Gastrocnemius medialis (tissue), 4 donors: ENCODE data around the gene TBL1X. TPM values are rescaled to one million over a fixed set of nuclear protein-coding genes. Genes with fewer than 3 reads are reported as not detected.

ENCODE experiments used
- ATAC-seq, 2 donors: fragments of 150-250 bp; one replicate each; pipeline ENCODE4 v1.9.1; 2016
- DNase-seq, 2 donors: peaks; one replicate each; pipeline ENCODE4 v3.0.0-alpha.2; 2019
- H3K27ac ChIP-seq, 4 donors: fragments of 200-600 bp; sonication (generic); 1 replicate in 1 of 4; 2 replicates in 3 of 4; pipeline ENCODE4 v1.5.1; 2016 to 2018; ENCODE audit warnings: mild to moderate bottlenecking in 2 of 4, moderate library complexity in 1 of 4
- H3K27me3 ChIP-seq, 3 donors: fragments of 200-600 bp; sonication (generic) in 2 of 3; 1 replicate in 1 of 3; 2 replicates in 2 of 3; pipeline versions ENCODE4 v1.5.1 to v1.6.0; 2016 to 2019; ENCODE audit warnings: mild to moderate bottlenecking in 1 of 3, moderate library complexity in 1 of 3
- H3K36me3 ChIP-seq, 2 donors: fragments of 200-600 bp; sonication (generic) in 1 of 2; one replicate each; pipeline ENCODE4 v1.5.1; 2017 to 2018
- H3K4me1 ChIP-seq, 2 donors: fragments of 200-600 bp; sonication (generic) in 1 of 2; one replicate each; pipeline ENCODE4 v1.5.1; 2016 to 2017; ENCODE audit warnings: mild to moderate bottlenecking in 2 of 2
- H3K4me3 ChIP-seq, 4 donors: fragments of 200-600 bp; sonication (generic) in 3 of 4; 1 replicate in 1 of 4; 2 replicates in 3 of 4; pipeline ENCODE4 v1.5.1; 2016 to 2019; ENCODE audit warnings: mild to moderate bottlenecking in 2 of 4
- H3K9me3 ChIP-seq, 3 donors: fragments of 200-600 bp; sonication (generic) in 2 of 3; 1 replicate in 1 of 3; 2 replicates in 2 of 3; pipeline ENCODE4 v1.5.1; 2016 to 2019
- POLR2A ChIP-seq, 2 donors: fragments of 450-650 bp; IDR thresholded peaks; one replicate each; pipeline ENCODE4 v1.6.1; 2017; ENCODE audit warnings: antibody characterized with exemption in 2 of 2, mild to moderate bottlenecking in 2 of 2, moderate library complexity in 2 of 2
- in situ Hi-C, 4 donors: fragments of 200-750 bp; cut with MboI; loops; one replicate each; pipeline versions ENCODE4 v1.15.0 to v1.8.0; 2017; ENCODE audit warnings: low sequenced_read_pairs in 4 of 4
- intact Hi-C: fragments of 100-400 bp; cut with DNase I; formaldehyde crosslinking; loops from one replicate; pipeline ENCODE4 v1.15.1; 2023; ENCODE audit warnings: low total_unique reads
- total RNA-seq, 4 donors: library from RNA; depleted of rRNA; stranded (reverse); fragments of >200 nt; gene quantifications; one replicate each; pipeline versions ENCODE4 v1.1.0 to v1.2.3, GENCODE V29; 2016
- TF ChIP-seq, protein P1 (sequence below), 5 experiments: fragments of 450-650 bp in 3 of 5; fragments of 200-600 bp in 2 of 5; sonication (generic) in 2 of 5; IDR thresholded peaks in 4 of 5; conservative IDR thresholded peaks in 1 of 5; 1 replicate in 4 of 5; 2 replicates in 1 of 5; pipeline ENCODE4 v1.5.1; 2016 to 2019; ENCODE audit warnings: antibody characterized with exemption in 5 of 5, mild to moderate bottlenecking in 3 of 5, moderate library complexity in 3 of 5

Gene TBL1X
- total RNA-seq, 4 donors from 2014 or later: 6.7 to 16.8 (median 8.0) TPM

DNA sequence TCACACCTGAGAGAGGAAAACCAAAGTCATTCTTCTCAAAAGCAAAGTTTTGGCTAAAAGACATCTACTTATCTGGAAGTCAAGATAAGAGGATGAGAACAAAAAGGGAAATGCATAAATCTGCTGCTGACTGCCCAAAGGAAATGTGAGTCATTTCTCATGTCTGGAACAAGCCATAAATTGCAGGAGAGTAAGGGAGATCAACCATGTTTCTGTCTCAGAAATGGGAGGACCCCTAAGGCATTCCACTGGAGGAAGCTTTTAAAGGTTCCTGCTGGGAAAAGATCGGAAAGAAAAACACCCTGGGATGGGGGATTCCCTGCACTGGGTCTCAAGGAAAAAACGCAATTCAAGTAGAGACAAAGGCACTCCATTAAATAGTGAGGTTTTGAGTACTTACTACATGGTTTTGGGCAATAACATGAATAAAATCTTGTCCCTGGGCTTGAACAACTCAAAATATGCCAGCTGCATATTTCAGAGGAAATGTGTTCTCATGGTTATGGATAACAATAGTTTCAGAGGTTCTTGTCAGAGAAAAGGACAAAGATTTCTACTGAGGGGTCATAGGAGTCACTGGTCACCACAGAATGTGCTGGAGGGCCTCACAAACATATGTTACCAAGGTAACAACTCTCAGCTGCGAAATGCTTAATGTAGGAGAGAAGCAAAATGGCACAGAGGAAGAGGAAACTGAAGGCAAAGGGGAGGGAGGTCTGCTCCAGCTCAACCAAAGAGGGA, 281.5 kb downstream of the TBL1X start:
- ATAC-seq (no peak), DNase-seq (no peak)
- intact Hi-C loops: no loop called here
- no peaks in the 10 kb centered on the region for H3K36me3 ChIP-seq
- no peaks in the 10 kb centered on the region for H3K4me1 ChIP-seq
- H3K4me3 ChIP-seq: no peak overlapping the region
- H3K27ac ChIP-seq: peak overlapping the region in 1 of 4 donors; percentile 20
- no peaks in the 10 kb centered on the region for H3K9me3 ChIP-seq
- in situ Hi-C loops: no loop called here
- TF ChIP-seq POLR2A (IDR thresholded peaks at IDR 0.05): no peak
- TF ChIP-seq, protein P1, sequence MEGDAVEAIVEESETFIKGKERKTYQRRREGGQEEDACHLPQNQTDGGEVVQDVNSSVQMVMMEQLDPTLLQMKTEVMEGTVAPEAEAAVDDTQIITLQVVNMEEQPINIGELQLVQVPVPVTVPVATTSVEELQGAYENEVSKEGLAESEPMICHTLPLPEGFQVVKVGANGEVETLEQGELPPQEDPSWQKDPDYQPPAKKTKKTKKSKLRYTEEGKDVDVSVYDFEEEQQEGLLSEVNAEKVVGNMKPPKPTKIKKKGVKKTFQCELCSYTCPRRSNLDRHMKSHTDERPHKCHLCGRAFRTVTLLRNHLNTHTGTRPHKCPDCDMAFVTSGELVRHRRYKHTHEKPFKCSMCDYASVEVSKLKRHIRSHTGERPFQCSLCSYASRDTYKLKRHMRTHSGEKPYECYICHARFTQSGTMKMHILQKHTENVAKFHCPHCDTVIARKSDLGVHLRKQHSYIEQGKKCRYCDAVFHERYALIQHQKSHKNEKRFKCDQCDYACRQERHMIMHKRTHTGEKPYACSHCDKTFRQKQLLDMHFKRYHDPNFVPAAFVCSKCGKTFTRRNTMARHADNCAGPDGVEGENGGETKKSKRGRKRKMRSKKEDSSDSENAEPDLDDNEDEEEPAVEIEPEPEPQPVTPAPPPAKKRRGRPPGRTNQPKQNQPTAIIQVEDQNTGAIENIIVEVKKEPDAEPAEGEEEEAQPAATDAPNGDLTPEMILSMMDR (IDR thresholded peaks at IDR 0.05 in 4 of 5, conservative IDR thresholded peaks at IDR 0.05 in 1 of 5): no peak
- H3K27me3 ChIP-seq: no peaks in the 10 kb centered on the region

- Histone ChIP-seq H3K4me1 (no peaks in the 10 kb centered on the region), H3K9me3 (no peaks in the 10 kb centered on the region), H3K27me3 (no peaks in the 10 kb centered on the region), H3K4me3 (no peak overlapping the region), H3K36me3 (no peaks in the 10 kb centered on the region), H3K27ac (no peak overlapping the region)
- in situ Hi-C loops: no loop called here
- no peak for TF ChIP-seq POLR2A (IDR thresholded peaks at IDR 0.05)
- TF ChIP-seq, protein P1 (IDR thresholded peaks at IDR 0.05 in 4 of 5, conservative IDR thresholded peaks at IDR 0.05 in 1 of 5): no peak
- DNase-seq (no peak), ATAC-seq (no peak)
- intact Hi-C loops: no loop called here
Measured at GRCh38 chrX:9747644-9748043, 282.8 kb downstream of the TBL1X start.

DNA sequence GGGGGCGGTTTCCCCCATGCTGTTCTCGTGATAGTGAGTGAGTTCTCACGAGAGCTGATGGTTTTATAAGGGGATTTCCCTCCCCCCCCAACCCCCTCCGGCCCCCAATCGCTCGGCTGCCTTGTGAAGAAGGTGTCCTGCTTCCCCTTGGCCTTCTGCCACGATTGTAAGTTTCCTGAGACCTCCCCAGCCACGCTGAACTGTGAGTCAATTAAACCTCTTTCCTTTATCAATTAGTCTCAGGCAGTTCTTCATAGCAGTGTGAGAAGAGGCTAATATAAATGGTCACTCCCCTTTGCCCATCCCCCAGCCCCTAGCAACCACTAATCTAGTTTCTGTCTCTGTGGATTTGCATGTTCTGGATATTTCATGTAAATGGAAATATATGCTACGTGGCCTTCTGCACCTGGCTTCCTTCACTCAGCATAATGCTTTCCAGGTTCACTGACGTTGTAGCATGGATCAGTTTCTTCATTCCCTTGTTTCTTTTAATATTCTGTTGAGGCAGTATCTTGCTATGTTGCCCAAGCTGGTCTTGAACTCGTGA, 284.4 kb downstream of the TBL1X start:
- TF ChIP-seq, protein P1 (IDR thresholded peaks at IDR 0.05 in 4 of 5, conservative IDR thresholded peaks at IDR 0.05 in 1 of 5): no peak
- TF ChIP-seq POLR2A (IDR thresholded peaks at IDR 0.05): no peak
- H3K36me3 ChIP-seq: no peaks in the 10 kb centered on the region
- in situ Hi-C loops: no loop called here
- H3K27me3 ChIP-seq: no peaks in the 10 kb centered on the region
- no peak overlapping the region for H3K27ac ChIP-seq
- ATAC-seq (no peak), DNase-seq (no peak)
- H3K9me3 ChIP-seq: no peaks in the 10 kb centered on the region
- H3K4me3 ChIP-seq: no peak overlapping the region
- H3K4me1 ChIP-seq: no peaks in the 10 kb centered on the region
- intact Hi-C loops: no loop called here

DNA sequence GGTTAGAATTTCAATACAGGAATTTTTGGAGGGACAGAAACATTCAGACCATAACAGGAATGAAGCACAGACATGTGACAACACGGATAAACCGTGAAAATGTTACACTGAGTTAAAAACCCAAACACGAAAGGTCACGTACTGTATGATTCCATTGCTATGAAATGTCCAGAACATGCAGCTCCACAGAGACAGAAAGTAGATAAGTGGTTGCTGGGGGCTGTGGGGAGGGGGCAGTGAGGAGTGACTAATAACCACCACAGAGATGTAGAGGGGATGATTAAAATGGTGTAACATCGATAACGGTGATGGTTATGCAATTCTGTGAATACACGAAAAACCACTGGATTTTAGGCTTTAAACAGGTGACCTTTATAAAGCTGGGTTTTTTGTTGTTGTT, 292.5 kb downstream of the TBL1X start:
- Histone ChIP-seq H3K4me3 (no peak overlapping the region), H3K27me3 (no peaks in the 10 kb centered on the region), H3K4me1 (no peaks in the 10 kb centered on the region), H3K27ac (no peak overlapping the region), H3K36me3 (no peaks in the 10 kb centered on the region), H3K9me3 (no peaks in the 10 kb centered on the region)
- ATAC-seq: no peak
- in situ Hi-C loops: no loop called here
- no peak for DNase-seq
- intact Hi-C loops: no loop called here
- TF ChIP-seq, protein P1 (IDR thresholded peaks at IDR 0.05 in 4 of 5, conservative IDR thresholded peaks at IDR 0.05 in 1 of 5): no peak
- no peak for TF ChIP-seq POLR2A (IDR thresholded peaks at IDR 0.05)
